ENCODE results near the gene FCHSD2. TPM values are rescaled to one million over a fixed set of nuclear protein-coding genes. Genes with fewer than 3 reads are reported as not detected.

The FCHSD2 gene
- total and polyA plus RNA-seq, 9 donors = 18.6 to 68.5 (median 53.8) TPM

- TF ChIP-seq EP300 (IDR thresholded peaks at IDR 0.05) (no peak), POLR2A (IDR thresholded peaks at IDR 0.05) (no peak), CTCF (IDR thresholded peaks at IDR 0.05) (no peak)
- no peaks in the 10 kb centered on the region for H3K27me3 ChIP-seq
- no peaks in the 10 kb centered on the region for H3K9me3 ChIP-seq
- DNase-seq = no peak
- no peaks in the 10 kb centered on the region for H3K36me3 ChIP-seq
- H3K4me3 ChIP-seq = no peak overlapping the region
- no peak overlapping the region for H3K27ac ChIP-seq
- intact Hi-C loops (cut with DNase I) = no loop called here
- H3K4me1 ChIP-seq (ENCODE audit: insufficient read depth) = peaks cover 2% of the 10 kb centered on the region
Observed at GRCh38 chr11:73121692-73122091, 20.4 kb downstream of the FCHSD2 start.

- H3K27me3 ChIP-seq = no peaks in the 10 kb centered on the region
- 87 to 93% (median 89%) methylated on average over 2 of the region's 2 CpGs for WGBS, 3 donors
- no peak for TF ChIP-seq EP300 (IDR thresholded peaks at IDR 0.05)
- TF ChIP-seq POLR2A (IDR thresholded peaks at IDR 0.05) = no peak
- no peak for TF ChIP-seq CTCF (IDR thresholded peaks at IDR 0.05)
- H3K4me3 ChIP-seq = no peak overlapping the region
- no peak for DNase-seq
- H3K4me1 ChIP-seq (ENCODE audit: insufficient read depth) = no peaks in the 10 kb centered on the region
- H3K36me3 ChIP-seq = no peaks in the 10 kb centered on the region
- no peak overlapping the region for H3K27ac ChIP-seq
- H3K9me3 ChIP-seq = no peaks in the 10 kb centered on the region
- intact Hi-C loops (cut with DNase I) = no loop called here
Observed at GRCh38 chr11:73117071-73117470, 25.0 kb downstream of the FCHSD2 start.

- intact Hi-C loops (cut with DNase I) = no loop called here
- H3K9me3 ChIP-seq = no peaks in the 10 kb centered on the region
- H3K4me3 ChIP-seq = no peak overlapping the region
- TF ChIP-seq CTCF (IDR thresholded peaks at IDR 0.05) (no peak), EP300 (IDR thresholded peaks at IDR 0.05) (no peak), POLR2A (IDR thresholded peaks at IDR 0.05) (no peak)
- H3K27ac ChIP-seq = no peak overlapping the region
- H3K36me3 ChIP-seq = no peaks in the 10 kb centered on the region
- H3K27me3 ChIP-seq = no peaks in the 10 kb centered on the region
- DNase-seq = no peak
- WGBS, 3 donors = 95 to 96% (median 96%) methylated on average over 8 of the region's 8 CpGs
- no peaks in the 10 kb centered on the region for H3K4me1 ChIP-seq (ENCODE audit: insufficient read depth)
Observed at GRCh38 chr11:73116636-73117035, 25.5 kb downstream of the FCHSD2 start.

GRCh38 chr11:73114835-73115220 lies 27.3 kb downstream of the FCHSD2 start:
- intact Hi-C loops (cut with DNase I) = no loop called here
- TF ChIP-seq CTCF (IDR thresholded peaks at IDR 0.05) (no peak), POLR2A (IDR thresholded peaks at IDR 0.05) (no peak), EP300 (IDR thresholded peaks at IDR 0.05) (no peak)
- Histone ChIP-seq H3K4me3 (no peak overlapping the region), H3K36me3 (no peaks in the 10 kb centered on the region), H3K27me3 (no peaks in the 10 kb centered on the region), H3K9me3 (no peaks in the 10 kb centered on the region), H3K4me1 (ENCODE audit: insufficient read depth) (no peaks in the 10 kb centered on the region), H3K27ac (no peak overlapping the region)
- WGBS, 3 donors = 95 to 98% (median 97%) methylated on average over 6 of the region's 6 CpGs
- no peak for DNase-seq
